ENCODE results near the gene DARS1.

Gene DARS1

GRCh38 chr2:135985018-135985825 is at the start of gene DARS1:
Gene DARS1, minus strand, starts transcription at chr2:135985626. Its CDS starts 158 bp downstream, at chr2:135985468.
- peak; percentile 63 to 72 for DNase-seq (ENCODE audit: low read depth in 1 of 2, low spot score in 1 of 2)

- DNase-seq (ENCODE audit: low read depth in 1 of 2, low spot score in 1 of 2), result no peak
These were observed 49.2 kb upstream of the DARS1 start for GRCh38 chr2:136034629-136035028.

GRCh38 chr2:136032817-136033535 is 47.5 kb upstream of the DARS1 start:
- DNase-seq (ENCODE audit: low read depth in 1 of 2, low spot score in 1 of 2), result no peak

GRCh38 chr2:136032192-136032591 is 46.8 kb upstream of the DARS1 start:
- DNase-seq (ENCODE audit: low read depth in 1 of 2, low spot score in 1 of 2), result no peak

- no peak for DNase-seq (ENCODE audit: low read depth in 1 of 2, low spot score in 1 of 2)
These were observed 46.3 kb upstream of the DARS1 start for GRCh38 chr2:136031711-136032110.

- DNase-seq (ENCODE audit: low read depth in 1 of 2, low spot score in 1 of 2), result no peak
These were observed 45.0 kb upstream of the DARS1 start for GRCh38 chr2:136030406-136030805.

- DNase-seq (ENCODE audit: low read depth in 1 of 2, low spot score in 1 of 2), result no peak
These were observed 43.7 kb upstream of the DARS1 start for GRCh38 chr2:136029149-136029548.

- DNase-seq (ENCODE audit: low read depth in 1 of 2, low spot score in 1 of 2), result no peak
These were observed 42.6 kb upstream of the DARS1 start for GRCh38 chr2:136028001-136028400.

GRCh38 chr2:136027112-136027511 is 41.7 kb upstream of the DARS1 start:
- no peak for DNase-seq (ENCODE audit: low read depth in 1 of 2, low spot score in 1 of 2)

GRCh38 chr2:136025057-136025973 is 39.9 kb upstream of the DARS1 start:
- DNase-seq (ENCODE audit: low read depth in 1 of 2, low spot score in 1 of 2), result no peak

- no peak for DNase-seq (ENCODE audit: low read depth in 1 of 2, low spot score in 1 of 2)
These were observed 39.2 kb upstream of the DARS1 start for GRCh38 chr2:136024616-136025015.

GRCh38 chr2:136024185-136024584 is 38.8 kb upstream of the DARS1 start:
- DNase-seq (ENCODE audit: low read depth in 1 of 2, low spot score in 1 of 2), result no peak

GRCh38 chr2:136023416-136023815 is 38.0 kb upstream of the DARS1 start:
- no peak for DNase-seq (ENCODE audit: low read depth in 1 of 2, low spot score in 1 of 2)

- no peak for DNase-seq (ENCODE audit: low read depth in 1 of 2, low spot score in 1 of 2)
These were observed 37.1 kb upstream of the DARS1 start for GRCh38 chr2:136022396-136023146.

GRCh38 chr2:136021976-136022375 is 36.5 kb upstream of the DARS1 start:
- DNase-seq (ENCODE audit: low read depth in 1 of 2, low spot score in 1 of 2), result no peak

- no peak for DNase-seq (ENCODE audit: low read depth in 1 of 2, low spot score in 1 of 2)
These were observed 36.0 kb upstream of the DARS1 start for GRCh38 chr2:136021406-136021805.

GRCh38 chr2:136020831-136021230 is 35.4 kb upstream of the DARS1 start:
- no peak for DNase-seq (ENCODE audit: low read depth in 1 of 2, low spot score in 1 of 2)

GRCh38 chr2:136019825-136020224 is 34.4 kb upstream of the DARS1 start:
- DNase-seq (ENCODE audit: low read depth in 1 of 2, low spot score in 1 of 2), result no peak

GRCh38 chr2:136019306-136019705 is 33.9 kb upstream of the DARS1 start:
- no peak for DNase-seq (ENCODE audit: low read depth in 1 of 2, low spot score in 1 of 2)

- no peak for DNase-seq (ENCODE audit: low read depth in 1 of 2, low spot score in 1 of 2)
These were observed 32.4 kb upstream of the DARS1 start for GRCh38 chr2:136017786-136018185.

GRCh38 chr2:136016836-136017235 is 31.4 kb upstream of the DARS1 start:
- DNase-seq (ENCODE audit: low read depth in 1 of 2, low spot score in 1 of 2), result no peak

Measured in activated CD4-positive, alpha-beta T cell treated with anti-CD3 and anti-CD28 coated beads, Interleukin-2, amount 50 U/mL, for 24 hours (primary cell).